GM21717 (cell line): ENCODE measurements around the gene GNG11.

Experiments used
- ATAC-seq: cut with Tn5 transposase; IDR thresholded peaks from one replicate; pipeline ENCODE4 v1.9.1; 2021; ENCODE audit warnings: mild to moderate bottlenecking, moderate library complexity; ENCODE audit not compliant: unreplicated experiment

Gene GNG11

GRCh38 chr7:93921607-93922566 is at the start of gene GNG11:
Gene GNG11 (plus strand): TSS chr7:93921735. CDS start chr7:93922138, 403 bp downstream.
- ATAC-seq, result peak; percentile 90

- no peak for ATAC-seq
Measured at GRCh38 chr7:93873998-93874574, 47.4 kb upstream of the GNG11 start.

GRCh38 chr7:93877742-93878141 is 43.8 kb upstream of the GNG11 start:
- no peak for ATAC-seq

GRCh38 chr7:93879356-93879755 is 42.2 kb upstream of the GNG11 start:
- no peak for ATAC-seq

GRCh38 chr7:93882468-93882867 is 39.1 kb upstream of the GNG11 start:
- no peak for ATAC-seq

- ATAC-seq, result no peak
Measured at GRCh38 chr7:93883078-93883916, 38.2 kb upstream of the GNG11 start.

GRCh38 chr7:93883917-93884345 is 37.6 kb upstream of the GNG11 start:
- ATAC-seq, result no peak

GRCh38 chr7:93884541-93884940 is 37.0 kb upstream of the GNG11 start:
- no peak for ATAC-seq

GRCh38 chr7:93889261-93889660 is 32.3 kb upstream of the GNG11 start:
- no peak for ATAC-seq

- peak; percentile 72 for ATAC-seq
Measured at GRCh38 chr7:93890041-93890463, 31.5 kb upstream of the GNG11 start.

- ATAC-seq, result peak; percentile 54
Measured at GRCh38 chr7:93890464-93891068, 31.0 kb upstream of the GNG11 start, which contains the start of gene TFPI2. Gene TFPI2 (minus strand): TSS chr7:93890753. CDS start chr7:93890678, 75 bp downstream.

- ATAC-seq, result no peak
Measured at GRCh38 chr7:93894426-93894825, 27.1 kb upstream of the GNG11 start.

- no peak for ATAC-seq
Measured at GRCh38 chr7:93894966-93895640, 26.4 kb upstream of the GNG11 start.

- no peak for ATAC-seq
Measured at GRCh38 chr7:93895859-93896600, 25.5 kb upstream of the GNG11 start.

GRCh38 chr7:93897680-93898079 is 23.9 kb upstream of the GNG11 start:
- ATAC-seq, result no peak

- ATAC-seq, result no peak
Measured at GRCh38 chr7:93902777-93903423, 18.6 kb upstream of the GNG11 start.

- ATAC-seq, result no peak
Measured at GRCh38 chr7:93906267-93906666, 15.3 kb upstream of the GNG11 start, which contains the start of gene GNGT1. Gene GNGT1 (plus strand): TSS chr7:93906567. CDS start chr7:93906747, 180 bp downstream.

- ATAC-seq, result no peak
Measured at GRCh38 chr7:93910076-93910994, 11.2 kb upstream of the GNG11 start.
